ENCODE measurements around the gene EIF4B.

EIF4B gene

DNA sequence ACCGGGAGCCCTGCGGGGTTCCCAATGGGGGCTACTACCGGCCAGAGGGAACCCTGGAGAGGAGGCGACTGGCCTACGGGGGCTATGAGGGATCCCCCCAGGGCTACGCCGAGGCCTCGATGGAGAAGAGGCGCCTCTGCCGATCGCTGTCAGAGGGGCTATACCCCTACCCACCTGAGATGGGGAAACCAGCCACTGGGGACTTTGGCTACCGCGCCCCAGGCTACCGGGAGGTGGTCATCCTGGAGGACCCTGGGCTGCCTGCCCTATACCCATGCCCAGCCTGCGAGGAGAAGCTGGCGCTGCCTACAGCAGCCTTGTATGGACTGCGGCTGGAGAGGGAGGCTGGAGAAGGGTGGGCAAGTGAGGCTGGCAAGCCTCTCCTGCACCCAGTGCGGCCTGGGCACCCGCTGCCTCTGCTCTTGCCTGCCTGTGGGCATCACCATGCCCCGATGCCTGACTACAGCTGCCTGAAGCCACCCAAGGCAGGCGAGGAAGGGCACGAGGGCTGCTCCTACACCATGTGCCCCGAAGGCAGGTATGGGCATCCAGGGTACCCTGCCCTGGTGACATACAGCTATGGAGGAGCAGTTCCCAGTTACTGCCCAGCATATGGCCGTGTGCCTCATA is 53.3 kb downstream of the EIF4B start:
- no peak for DNase-seq (ENCODE audit: low read depth)

DNA sequence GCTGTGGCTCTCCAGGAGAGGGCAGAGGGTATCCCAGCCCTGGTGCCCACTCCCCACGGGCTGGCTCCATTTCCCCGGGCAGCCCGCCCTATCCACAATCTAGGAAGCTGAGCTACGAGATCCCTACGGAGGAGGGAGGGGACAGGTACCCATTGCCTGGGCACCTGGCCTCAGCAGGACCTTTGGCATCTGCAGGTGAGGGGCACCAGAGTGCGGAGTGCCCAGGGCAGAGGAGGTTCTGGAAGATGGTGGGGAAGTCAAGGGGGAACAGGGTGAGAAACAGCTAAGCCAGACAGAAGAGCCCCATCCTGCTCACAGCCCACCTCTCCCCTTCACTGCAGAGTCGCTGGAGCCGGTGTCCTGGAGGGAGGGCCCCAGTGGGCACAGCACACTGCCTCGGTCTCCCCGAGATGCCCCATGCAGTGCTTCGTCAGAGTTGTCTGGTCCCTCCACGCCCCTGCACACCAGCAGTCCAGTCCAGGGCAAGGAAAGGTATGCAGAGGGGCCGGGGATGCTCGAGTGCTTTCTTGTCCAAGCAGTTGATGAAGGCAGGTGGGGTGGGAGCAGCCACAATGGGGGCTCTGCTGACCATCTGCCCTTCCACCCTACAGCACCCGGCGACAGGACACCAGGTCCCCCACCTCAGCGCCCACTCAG is 53.9 kb downstream of the EIF4B start:
- no peak for DNase-seq (ENCODE audit: low read depth)

DNA sequence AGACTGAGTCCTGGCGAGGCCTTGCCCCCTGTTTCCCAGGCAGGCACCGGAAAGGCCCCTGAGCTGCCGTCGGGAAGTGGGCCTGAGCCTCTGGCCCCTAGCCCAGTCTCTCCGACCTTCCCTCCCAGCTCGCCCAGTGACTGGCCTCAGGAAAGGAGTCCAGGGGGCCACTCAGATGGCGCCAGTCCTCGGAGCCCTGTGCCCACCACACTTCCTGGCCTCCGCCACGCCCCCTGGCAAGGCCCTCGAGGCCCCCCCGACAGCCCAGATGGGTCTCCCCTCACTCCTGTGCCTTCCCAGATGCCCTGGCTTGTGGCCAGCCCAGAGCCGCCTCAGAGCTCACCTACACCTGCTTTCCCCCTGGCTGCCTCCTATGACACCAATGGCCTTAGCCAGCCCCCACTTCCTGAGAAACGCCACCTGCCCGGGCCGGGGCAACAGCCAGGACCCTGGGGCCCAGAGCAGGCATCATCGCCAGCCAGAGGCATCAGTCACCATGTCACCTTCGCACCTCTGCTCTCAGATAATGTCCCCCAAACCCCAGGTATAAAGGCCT is 54.5 kb downstream of the EIF4B start:
- no peak for DNase-seq (ENCODE audit: low read depth)

DNA sequence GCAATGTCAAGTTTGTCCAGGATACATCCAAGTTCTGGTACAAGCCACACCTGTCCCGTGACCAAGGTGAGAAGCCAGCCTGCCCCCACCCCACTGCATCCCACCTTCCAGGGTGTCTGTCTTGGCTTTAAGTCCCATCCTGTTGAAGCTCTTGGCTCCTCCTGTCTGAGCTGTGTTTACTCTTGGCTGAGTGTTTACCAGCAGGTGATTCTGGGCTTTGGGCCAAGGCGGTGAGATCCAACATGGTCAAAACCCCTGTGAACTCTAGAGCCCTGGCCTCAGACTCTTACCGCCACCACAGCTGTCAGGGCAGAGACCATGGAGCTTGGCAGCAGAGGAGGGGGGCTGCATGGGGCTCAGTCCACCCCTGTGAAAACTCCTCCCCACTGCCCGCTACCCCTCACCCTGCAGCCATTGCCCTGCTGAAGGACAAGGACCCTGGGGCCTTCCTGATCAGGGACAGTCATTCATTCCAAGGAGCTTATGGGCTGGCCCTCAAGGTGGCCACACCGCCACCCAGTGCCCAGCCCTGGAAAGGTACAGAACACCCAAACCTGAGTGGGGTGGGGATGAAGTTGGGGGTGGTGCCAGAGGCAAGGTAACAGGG is 55.3 kb downstream of the EIF4B start:
- no peak for DNase-seq (ENCODE audit: low read depth)

DNA sequence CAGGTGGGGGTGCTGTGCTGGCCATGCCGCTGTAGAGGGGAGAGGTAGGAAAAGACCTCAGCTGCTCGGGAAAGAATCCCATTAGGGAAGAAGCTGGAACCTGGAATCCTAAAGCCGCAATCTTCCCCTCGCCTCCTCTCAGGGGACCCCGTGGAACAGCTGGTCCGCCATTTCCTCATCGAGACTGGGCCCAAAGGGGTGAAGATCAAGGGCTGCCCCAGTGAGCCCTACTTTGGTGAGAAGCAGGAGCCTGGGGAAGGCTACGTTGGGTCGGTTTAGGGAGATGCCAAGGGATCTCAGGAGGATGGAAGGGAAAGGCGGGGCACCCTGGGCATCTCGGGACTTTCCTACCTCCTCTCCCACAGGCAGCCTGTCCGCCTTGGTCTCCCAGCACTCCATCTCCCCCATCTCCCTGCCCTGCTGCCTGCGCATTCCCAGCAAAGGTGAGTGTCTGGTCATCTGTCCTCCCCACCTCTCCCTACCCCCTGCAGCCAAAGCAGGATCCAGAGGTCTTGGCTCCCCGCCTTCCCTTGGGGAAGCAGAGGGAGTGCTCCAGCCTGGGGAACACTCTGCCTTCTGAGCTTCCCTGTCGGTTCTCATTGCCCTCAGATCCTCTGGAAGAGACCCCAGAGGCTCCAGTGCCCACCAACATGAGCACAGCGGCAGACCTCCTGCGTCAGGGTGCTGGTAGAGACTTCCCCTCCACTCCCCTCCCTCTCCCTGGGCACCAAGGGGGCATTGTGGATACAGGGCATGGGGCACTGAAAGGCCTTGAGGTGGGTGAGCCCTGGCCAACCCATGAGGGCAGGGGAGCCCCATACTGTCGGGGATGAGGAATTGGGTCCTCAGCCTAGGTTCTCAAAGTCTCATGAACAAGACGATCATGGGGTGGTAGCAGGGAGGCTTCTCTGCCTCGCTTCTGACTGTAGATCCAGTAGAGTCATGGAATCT is 56.0 kb downstream of the EIF4B start:
- DNase-seq (ENCODE audit: low read depth): no peak

DNA sequence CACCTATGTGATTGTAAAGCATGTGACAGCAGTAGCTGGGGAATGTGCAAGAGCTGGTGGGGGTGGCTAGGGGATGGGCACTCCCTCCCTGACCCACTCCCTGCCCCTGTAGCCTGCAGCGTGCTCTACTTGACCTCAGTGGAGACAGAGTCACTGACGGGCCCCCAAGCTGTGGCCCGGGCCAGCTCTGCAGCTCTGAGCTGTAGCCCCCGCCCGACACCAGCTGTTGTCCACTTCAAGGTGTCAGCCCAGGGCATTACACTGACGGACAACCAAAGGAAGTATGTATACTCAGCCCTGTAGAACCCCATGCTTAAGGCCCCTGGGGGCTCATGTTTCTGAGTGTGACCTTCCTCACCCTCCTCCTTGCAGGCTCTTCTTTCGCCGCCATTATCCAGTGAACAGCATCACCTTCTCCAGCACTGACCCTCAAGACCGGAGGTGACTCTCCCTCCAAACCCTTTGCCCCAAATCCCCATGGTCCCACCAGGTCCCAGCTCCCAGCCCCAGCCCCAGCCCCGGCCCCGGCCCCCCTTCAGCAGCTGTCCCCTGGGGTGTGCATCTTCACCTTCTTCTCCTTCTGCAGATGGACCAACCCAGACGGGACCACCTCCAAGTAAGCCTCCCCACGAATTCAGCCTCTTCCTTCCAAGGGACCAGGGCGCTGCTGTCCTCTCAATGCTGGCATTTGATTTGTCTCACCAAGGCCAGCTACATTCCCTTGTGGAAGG is 56.9 kb downstream of the EIF4B start:
- no peak for DNase-seq (ENCODE audit: low read depth)

DNA sequence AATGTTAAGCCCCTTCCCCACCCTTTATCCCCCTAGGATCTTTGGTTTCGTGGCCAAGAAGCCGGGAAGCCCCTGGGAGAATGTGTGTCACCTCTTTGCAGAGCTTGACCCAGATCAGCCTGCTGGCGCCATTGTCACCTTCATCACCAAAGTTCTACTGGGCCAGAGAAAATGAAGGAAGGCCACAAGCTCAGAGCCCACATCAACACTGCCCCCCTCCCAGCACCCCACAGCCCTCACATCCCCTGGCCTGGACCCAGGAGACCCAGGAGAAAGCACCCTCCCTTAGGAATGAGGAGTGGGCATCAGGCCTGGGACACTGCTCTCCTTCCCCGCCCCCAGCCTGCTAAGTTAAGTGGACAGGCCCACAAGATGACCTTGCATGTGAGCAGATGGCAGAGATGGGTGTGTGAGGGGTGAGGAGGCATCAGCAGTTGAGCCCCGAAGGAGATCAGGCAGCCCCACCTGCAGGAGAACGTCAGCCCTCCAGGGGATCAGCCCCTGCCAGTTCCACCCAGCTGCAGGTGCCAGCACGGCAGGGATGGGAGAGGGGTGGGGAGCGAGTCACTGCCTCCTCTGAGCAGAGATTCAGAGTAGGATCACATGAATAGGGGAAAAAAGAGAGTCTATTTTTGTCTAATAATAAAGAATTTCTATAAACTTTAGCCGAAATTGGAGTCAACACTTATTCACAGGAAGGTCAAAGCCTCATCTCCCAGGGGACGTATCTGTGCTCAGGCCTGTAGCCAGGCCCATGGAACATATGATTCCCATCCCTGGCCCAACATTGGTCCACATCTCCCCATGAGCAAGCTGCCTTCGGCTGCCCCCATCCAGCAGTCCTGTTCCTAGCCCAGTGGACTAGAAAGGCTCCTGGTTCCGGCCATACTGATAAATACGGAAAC is 57.7 kb downstream of the EIF4B start:
- DNase-seq (ENCODE audit: low read depth): no peak

DNA sequence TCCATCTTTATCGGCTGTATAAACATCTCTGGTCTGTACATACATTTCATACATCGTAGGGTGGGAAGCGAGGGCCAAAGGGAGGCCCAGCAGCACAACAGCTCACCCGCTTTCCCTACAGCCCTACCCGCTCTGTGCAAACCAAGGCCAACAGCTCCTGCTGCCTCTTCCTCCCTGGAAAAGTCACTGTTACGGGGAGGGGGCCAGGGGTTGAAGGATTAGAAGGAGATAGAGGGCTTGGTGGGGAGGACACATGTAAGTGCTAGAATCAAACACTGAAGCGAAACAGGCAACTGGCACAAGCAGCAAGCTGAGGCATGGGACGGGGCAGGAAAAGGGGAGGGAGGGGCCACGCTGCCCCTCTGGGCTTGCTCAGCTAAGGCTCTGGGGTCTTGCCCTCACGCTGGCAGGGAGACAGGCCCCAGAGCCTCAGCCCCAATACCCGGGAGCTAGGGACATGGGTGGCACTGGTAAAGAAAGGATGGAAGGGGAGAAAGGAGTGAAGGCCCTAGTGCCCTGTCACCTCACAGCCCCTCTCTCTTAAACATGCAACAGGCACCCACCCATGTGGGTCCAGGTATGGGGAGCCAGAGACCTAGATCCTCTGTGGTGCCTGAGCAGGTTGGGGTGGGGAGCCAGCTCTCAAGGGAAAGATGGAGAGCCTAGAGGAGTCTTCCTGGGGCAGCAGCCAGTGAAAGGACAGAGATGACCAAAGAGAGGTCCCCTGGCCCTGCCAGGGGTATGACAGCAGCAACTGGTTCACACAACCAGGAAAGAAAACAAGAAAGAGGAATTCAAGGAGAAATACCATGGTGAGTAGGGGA is 58.6 kb downstream of the EIF4B start:
- DNase-seq (ENCODE audit: low read depth): no peak

DNA sequence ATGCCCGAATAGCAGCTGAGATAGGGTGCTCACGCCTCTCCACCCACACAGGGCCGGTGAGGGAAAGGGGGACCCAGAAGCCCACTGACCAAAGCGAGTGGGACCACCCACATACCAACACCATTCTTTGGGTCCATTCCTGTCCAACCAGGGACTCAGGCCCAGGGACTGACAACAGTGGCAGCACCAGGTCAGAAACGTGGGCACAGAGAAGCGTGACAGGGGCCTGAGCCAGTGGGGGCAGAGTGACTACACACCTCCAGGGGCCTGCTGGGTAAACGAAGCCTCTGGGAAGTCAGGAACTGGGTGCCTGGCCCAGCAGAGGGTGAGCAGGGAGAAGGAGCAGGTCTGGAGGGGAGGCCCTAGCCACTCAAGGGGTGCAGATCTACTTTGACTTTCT is 59.2 kb downstream of the EIF4B start:
- no peak for DNase-seq (ENCODE audit: low read depth)

DNA sequence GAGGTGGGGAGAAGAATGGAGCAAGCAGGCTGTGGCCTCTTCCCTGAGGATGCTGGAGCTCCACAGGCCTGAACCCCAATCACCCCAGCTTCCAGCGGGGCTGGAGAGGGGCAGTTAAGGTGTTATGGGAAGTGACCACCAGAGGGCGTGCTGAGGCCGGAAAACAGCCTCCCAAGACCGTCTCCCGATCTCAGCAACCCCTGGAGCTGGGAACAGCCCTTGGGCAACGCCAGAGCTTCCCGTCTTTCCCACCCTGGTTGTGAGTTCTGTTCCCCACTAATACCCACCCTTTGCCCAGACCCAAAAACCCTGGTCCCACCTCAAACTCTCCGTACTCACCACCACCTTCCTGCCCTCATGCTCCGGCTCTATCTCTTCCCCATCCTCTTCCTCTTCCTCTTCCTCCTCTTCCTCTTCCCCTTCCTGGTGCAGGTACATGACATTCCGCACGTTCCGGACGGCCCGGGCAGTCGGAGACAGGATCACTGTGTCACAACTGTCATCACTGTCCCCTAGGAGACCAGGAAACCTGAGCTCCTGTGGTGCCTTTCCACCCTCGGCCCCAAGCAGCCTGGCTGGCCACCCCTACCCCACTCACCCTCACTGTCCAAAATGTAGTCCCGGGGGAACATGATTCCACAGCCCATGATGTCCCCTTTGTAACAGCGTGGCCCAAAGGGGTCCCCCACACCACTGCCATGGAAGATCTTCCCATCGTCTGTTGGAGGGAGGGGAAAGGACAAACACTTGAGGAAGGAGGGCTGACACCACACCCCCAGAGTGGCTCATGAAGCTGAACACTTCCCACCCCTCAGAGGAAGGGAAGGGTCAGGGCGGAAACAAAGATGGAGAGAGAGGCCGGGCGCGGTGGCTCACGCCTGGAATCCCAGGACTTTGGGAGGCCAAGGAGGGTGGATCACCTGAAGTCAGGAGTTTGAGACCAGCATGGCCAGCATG is 60.0 kb downstream of the EIF4B start:
- peak; percentile 60 for DNase-seq (ENCODE audit: low read depth)

DNA sequence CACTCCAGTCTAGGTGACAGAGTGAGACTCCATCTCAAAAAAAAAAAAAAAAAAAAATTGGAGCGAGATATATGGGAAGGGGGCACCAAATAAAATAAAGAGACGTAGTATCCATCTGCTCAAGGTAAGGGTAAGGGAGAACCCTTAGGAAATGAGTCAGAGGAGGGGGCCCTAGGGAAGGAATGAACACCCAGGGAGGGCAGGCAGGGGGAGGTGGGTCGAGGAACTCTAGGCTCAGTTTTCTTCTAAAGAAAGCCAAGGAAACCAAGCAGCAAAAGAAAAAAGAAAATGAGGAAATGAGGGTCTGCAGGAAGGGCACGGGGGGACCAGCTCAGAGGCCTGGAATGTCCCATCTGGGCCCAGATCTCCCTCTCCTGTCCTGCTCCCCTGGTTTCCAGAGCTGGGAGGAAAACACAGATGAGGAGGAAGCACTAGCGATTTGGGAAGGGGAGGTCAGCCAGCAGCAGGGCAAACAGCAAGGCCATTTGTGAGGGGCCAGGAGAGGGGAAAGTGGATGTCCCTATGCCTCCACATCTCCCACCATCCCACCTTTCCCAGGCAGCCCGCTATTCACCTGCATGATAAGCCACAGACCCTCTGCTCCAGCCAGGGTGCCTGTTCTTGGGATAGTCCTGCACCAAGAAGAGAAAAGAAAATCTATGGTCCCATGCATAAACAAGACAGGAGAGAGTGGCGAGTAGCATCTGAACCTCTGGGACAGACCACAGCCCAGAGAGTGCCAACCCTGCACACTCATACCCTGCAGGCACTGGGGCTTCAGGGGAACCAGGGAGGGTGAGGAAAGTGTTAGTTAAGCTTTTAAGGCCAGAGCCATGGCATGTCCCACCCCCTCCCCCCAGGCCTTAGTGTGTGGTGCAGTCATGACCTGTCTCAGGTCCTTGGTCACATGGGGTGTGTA is 61.1 kb downstream of the EIF4B start:
- no peak for DNase-seq (ENCODE audit: low read depth)

DNA sequence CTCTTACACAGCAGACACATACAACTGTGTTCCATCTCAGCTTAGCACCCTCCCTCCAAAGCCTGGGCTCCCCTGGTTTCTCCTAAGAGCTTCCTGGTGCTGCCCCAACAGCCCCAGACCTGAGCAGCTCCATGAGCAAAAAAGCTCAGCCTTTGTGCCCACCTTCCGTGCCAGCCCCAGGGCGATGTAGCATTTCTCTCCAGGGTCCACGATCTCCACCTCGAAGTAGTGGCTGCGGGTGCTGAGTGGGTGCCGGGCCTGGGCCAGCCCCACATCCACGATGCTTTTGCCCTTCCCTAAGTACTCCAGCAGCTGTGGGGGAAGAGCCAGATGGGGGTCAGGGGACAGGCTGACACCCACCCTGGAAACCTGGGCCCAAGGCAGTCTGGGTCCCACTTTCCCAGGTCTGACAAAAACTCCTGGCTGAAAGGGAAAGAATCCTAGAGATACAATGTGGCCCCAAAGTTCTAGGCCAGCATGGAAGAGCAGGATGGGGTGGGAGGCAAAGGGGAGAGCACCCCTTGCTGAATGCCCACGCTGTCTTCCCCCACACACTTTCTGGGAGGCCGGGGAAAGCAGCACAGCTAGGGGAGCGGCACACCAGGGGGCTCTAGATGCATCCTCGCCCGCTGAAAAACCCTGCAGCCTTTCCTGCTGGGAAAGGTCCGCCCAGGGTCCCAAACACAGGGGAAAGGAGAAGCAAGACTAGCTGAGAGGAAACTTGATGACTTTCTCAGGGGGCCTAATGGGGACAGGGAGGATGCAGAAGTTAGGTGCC is 61.9 kb downstream of the EIF4B start:
- DNase-seq (ENCODE audit: low read depth): no peak

DNA sequence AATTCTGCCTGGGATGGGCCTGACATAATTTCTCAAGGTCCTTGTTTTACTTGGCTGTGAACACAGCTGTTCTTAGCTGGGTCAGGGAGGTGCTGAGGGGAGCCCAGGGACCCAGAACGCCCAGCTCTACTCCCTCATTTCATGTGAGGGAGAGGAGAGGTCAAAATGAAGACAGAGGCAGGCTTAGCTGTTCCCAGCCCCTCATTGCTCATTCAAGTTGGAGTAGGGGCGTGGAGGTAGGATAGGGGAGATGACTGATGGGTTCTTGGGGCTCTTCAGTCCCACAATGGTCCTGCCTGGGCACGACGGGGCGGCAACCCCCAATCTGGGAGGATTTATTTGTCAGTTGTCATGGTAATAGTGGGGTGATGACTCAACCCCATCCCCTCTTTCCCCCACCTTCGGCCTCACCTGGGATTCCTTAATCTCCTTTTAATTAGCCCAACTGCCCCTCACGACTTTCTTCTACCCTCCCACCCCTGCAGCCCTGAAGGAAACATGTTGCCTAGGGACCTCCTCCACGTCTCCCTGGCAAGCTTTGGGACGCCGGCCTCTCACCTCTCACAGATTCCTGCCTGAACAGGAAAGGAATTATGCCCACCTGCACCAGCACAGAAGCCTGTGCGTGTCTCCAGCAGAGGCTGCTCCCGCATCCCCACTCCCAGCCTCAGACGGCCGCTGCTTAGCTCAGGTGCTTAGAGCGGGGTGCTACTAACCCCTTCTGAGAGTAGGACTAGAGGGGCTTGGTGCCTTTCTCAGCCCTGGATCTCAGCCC is 62.7 kb downstream of the EIF4B start:
- no peak for DNase-seq (ENCODE audit: low read depth)

DNA sequence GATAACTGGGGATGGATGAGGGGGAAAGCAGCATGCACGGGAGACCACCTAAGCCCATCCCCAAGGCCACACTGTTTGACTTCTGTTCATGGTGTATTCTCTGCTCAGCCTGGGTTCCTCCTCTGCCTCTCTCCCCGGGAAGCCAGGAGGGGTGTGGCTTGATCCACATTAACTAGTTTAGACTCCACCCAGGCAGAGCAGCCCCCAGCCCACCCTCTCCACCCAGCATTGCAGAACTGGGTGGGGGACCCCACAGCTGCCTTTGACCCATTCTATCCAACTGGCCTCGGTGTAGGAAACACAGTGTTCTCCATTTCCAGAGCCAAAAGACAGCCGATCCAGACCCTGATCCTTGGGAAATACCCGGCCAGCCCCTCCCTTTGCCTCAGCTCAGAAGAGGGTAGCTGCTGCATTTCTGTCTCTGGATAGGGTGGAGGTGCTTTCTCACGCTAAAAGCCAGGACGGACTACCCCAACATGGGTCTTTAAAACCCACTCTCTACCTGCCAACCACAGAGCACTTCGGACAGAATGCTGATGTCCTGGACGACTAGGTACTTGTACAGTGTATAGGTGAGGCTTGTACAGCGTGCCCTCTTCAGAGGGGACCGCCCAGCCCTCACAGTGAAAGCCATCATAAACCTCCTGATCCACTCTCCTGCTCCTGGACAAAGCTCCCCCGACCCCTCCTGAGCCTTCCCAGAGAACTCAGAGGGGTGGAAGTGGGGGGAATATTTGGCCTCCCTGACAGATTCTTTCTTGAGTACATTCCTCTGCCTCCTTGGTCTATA is 63.6 kb downstream of the EIF4B start:
- no peak for DNase-seq (ENCODE audit: low read depth)
